Suprapubic skin (tissue), 4 donors: ENCODE data around the gene NAGLU. TPM values are rescaled to one million over a fixed set of nuclear protein-coding genes. Genes with fewer than 3 reads are reported as not detected.
A peak's percentile ranks its signal among the peaks of the same experiment; 100 is the strongest.

ENCODE experiments used
- DNase-seq, 2 donors: peaks; one replicate each; pipeline ENCODE4 v3.0.0-alpha.2; 2019; ENCODE audit warnings: low spot score in 2 of 2
- H3K27ac ChIP-seq: fragments of 200-600 bp; sonication (generic); one replicate; pipeline ENCODE4 v1.5.1; 2019
- H3K27me3 ChIP-seq: fragments of 200-600 bp; sonication (generic); one replicate; pipeline ENCODE4 v1.5.1; 2019
- H3K36me3 ChIP-seq: fragments of 200-600 bp; sonication (generic); one replicate; pipeline ENCODE4 v1.5.1; 2019
- H3K4me1 ChIP-seq: fragments of 200-600 bp; sonication (generic); one replicate; pipeline ENCODE4 v1.5.1; 2019
- H3K4me3 ChIP-seq: fragments of 200-600 bp; sonication (generic); one replicate; pipeline ENCODE4 v1.5.1; 2019; ENCODE audit warnings: mild to moderate bottlenecking
- H3K9me3 ChIP-seq: fragments of 200-600 bp; sonication (generic); one replicate; pipeline ENCODE4 v1.5.1; 2019
- EP300 ChIP-seq: sonication (generic); formaldehyde crosslinking; IDR thresholded peaks from one replicate; pipeline ENCODE4 v1.6.1; 2017; ENCODE audit warnings: antibody characterized with exemption
- POLR2A ChIP-seq, 2 donors: fragments of 450-650 bp; IDR thresholded peaks; one replicate each; pipeline ENCODE4 v1.6.1; 2017; ENCODE audit warnings: antibody characterized with exemption in 2 of 2, mild to moderate bottlenecking in 2 of 2, moderate library complexity in 2 of 2
- POLR2AphosphoS5 ChIP-seq, 3 donors: sonication (generic); formaldehyde crosslinking; IDR thresholded peaks; one replicate each; pipeline ENCODE4 v1.6.1; 2017; ENCODE audit warnings: antibody characterized with exemption in 3 of 3
- WGBS: methylation state at CpG from one replicate; pipeline ENCODE4 v1.1.5; 2018; 5-methylcytosine and 5-hydroxymethylcytosine counted together
- total RNA-seq, 4 donors: library from RNA; depleted of rRNA; stranded (reverse); fragments of >200 nt; gene quantifications; one replicate each; pipeline ENCODE4 v1.1.0, GENCODE V29; 2016
- TF ChIP-seq, protein P1 (sequence below), 2 donors: fragments of 200-600 bp in 1 of 2; fragments of 450-650 bp in 1 of 2; sonication (generic) in 1 of 2; IDR thresholded peaks; one replicate each; pipeline ENCODE4 v1.5.1; 2016 to 2019; ENCODE audit warnings: antibody characterized with exemption in 2 of 2, mild to moderate bottlenecking in 1 of 2, moderate library complexity in 1 of 2

NAGLU gene
- total RNA-seq, 4 donors from 2014 or later: 19.8 to 40.1 (median 30.4) TPM

DNA sequence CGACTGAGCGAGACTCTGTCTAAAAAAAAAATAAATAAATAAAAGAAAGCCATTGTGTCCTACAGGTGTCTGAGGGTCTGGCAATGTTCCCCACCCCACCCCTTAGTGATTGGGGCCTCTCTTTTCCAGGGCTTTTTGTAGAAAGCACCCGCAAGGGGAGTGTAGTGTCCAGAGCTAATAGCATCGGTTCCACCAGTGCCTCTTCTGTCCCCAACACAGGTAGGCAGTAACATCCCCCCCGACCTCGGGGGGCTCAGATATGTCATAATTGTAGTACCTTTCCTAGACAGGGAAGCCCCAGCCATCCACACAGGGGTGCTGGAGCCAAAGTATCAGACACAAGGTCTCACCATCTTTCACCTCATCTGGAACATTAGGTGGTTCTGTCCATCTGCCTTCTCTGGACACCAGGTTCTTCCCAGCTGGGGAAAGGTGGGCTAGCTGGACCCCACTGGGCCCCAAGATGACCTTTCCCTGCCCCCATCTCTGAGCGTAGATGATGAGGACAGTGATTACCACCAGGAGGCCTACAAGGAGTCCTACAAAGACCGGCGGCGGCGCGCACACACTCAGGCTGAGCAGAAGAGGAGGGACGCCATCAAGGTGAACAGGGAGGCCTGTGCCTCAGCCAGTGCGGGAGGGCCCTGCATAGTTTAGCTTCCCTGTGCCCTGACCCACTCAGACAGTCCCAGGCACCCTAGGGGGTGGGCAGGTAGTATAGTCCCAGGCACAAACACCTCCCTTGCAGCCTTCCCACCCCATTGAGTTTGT is 32.5 kb downstream of the NAGLU start:
- Histone ChIP-seq H3K9me3 (no peaks in the 10 kb centered on the region), H3K27ac (no peak overlapping the region), H3K4me1 (peaks cover 46% of the 10 kb centered on the region), H3K27me3 (no peaks in the 10 kb centered on the region), H3K4me3 (peak overlapping the region; percentile 85), H3K36me3 (peaks cover 72% of the 10 kb centered on the region)
- TF ChIP-seq, protein P1, sequence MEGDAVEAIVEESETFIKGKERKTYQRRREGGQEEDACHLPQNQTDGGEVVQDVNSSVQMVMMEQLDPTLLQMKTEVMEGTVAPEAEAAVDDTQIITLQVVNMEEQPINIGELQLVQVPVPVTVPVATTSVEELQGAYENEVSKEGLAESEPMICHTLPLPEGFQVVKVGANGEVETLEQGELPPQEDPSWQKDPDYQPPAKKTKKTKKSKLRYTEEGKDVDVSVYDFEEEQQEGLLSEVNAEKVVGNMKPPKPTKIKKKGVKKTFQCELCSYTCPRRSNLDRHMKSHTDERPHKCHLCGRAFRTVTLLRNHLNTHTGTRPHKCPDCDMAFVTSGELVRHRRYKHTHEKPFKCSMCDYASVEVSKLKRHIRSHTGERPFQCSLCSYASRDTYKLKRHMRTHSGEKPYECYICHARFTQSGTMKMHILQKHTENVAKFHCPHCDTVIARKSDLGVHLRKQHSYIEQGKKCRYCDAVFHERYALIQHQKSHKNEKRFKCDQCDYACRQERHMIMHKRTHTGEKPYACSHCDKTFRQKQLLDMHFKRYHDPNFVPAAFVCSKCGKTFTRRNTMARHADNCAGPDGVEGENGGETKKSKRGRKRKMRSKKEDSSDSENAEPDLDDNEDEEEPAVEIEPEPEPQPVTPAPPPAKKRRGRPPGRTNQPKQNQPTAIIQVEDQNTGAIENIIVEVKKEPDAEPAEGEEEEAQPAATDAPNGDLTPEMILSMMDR (IDR thresholded peaks at IDR 0.05): no peak
- TF ChIP-seq EP300 (no peak), POLR2A (IDR thresholded peaks at IDR 0.05) (no peak), POLR2AphosphoS5 (IDR thresholded peaks at IDR 0.05) (no peak)
- peak in 1 of 2 donors; percentile 61 for DNase-seq
- 92% methylated on average over 14 of the region's 14 CpGs for WGBS

DNA sequence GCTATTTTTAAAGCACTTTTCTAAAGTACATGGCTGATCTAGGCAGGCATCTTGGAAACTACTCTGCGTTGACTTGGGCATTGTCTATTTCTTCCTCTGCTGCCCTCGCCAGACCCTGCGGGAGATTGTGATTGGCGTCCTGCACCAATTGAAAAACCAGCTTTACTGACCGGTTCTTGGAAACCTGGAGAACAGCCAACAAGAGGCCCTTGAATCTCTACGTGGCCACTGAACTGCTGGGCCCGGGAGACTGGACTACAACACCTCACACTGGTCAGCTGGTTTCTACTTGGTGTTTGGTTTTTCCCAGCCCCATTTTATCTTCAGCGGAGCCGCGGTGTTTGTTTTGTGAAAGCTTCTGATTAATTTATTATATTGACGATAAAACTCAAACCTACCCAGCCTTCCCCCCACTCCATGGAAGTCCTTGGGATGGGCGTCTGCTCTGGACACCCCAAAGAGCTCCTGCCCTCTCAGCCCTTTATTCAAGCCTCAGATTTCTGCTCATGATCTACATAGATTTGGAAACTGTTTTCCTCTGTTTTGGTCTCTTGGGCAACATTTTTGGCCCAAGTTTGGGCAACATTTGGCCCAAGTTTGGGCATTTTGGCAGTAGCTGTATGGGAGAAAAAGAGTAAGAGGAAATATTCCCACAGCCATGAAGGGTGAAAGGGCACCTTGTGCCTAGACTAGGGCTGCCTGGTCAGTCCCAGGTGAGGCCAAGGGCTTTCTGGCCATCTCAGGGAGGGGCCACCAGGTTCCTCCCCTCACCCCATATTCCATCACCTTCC is 35.6 kb downstream of the NAGLU start:
- WGBS: 86% methylated on average over 12 of the region's 12 CpGs
- Histone ChIP-seq H3K4me1 (peaks cover 24% of the 10 kb centered on the region), H3K27me3 (no peaks in the 10 kb centered on the region), H3K9me3 (no peaks in the 10 kb centered on the region), H3K36me3 (peaks cover 68% of the 10 kb centered on the region), H3K27ac (no peak overlapping the region), H3K4me3 (no peak overlapping the region)
- no peak for DNase-seq
- TF ChIP-seq POLR2A (IDR thresholded peaks at IDR 0.05): no peak
- TF ChIP-seq, protein P1 (IDR thresholded peaks at IDR 0.05): no peak
- TF ChIP-seq EP300: no peak
- no peak for TF ChIP-seq POLR2AphosphoS5 (IDR thresholded peaks at IDR 0.05)

DNA sequence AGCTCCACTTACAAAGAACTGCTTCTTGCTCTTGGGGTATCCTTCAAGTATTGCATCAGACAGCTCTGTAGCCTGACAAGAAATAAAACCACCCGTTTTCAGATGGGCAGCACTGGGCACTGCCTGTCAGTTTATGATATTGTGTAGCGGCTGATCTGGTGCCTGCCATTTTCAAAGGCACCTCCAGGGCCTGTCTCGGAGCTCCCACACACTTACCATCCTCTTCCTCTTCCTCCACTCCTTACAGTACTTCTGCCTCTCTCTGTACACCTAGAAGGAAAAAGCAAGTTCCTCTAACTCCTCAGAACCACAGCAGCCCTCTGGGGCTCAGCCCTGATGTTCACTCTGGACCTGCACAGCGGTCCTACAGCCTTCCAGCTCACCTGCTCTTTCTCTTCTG is 37.1 kb downstream of the NAGLU start:
- Histone ChIP-seq H3K4me1 (peaks cover 21% of the 10 kb centered on the region), H3K27ac (no peak overlapping the region), H3K9me3 (no peaks in the 10 kb centered on the region), H3K36me3 (peaks cover 68% of the 10 kb centered on the region), H3K4me3 (no peak overlapping the region), H3K27me3 (no peaks in the 10 kb centered on the region)
- 82% methylated on average over 4 of the region's 4 CpGs for WGBS
- TF ChIP-seq POLR2AphosphoS5 (IDR thresholded peaks at IDR 0.05): no peak
- TF ChIP-seq, protein P1 (IDR thresholded peaks at IDR 0.05): no peak
- TF ChIP-seq EP300: no peak
- no peak for TF ChIP-seq POLR2A (IDR thresholded peaks at IDR 0.05)
- DNase-seq: no peak

DNA sequence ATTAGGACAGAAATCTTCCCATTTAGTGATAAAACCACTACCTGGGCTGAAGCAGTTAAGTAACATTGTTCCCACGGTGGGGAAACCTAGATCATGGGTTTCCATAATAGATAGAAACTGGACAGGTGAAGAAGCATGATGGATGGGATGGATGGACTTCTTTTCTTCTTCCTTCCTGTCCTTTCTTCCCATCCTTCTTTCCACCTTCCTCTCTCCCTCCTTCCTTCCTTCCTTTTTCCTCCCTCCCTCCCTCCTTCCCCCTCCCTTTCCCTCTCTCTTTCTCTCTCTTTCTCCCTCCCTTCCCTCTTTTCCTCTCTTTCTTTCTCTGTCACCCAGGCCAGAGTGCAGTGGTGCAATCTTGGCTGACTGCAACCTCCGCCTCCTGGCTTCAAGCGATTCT is 38.4 kb downstream of the NAGLU start:
- 82% methylated on average over 3 of the region's 3 CpGs for WGBS
- Histone ChIP-seq H3K27me3 (no peaks in the 10 kb centered on the region), H3K4me1 (peaks cover 20% of the 10 kb centered on the region), H3K4me3 (no peak overlapping the region), H3K36me3 (peaks cover 59% of the 10 kb centered on the region), H3K9me3 (no peaks in the 10 kb centered on the region), H3K27ac (no peak overlapping the region)
- TF ChIP-seq POLR2AphosphoS5 (IDR thresholded peaks at IDR 0.05): no peak
- TF ChIP-seq, protein P1 (IDR thresholded peaks at IDR 0.05): no peak
- TF ChIP-seq EP300: no peak
- TF ChIP-seq POLR2A (IDR thresholded peaks at IDR 0.05): no peak
- no peak for DNase-seq

DNA sequence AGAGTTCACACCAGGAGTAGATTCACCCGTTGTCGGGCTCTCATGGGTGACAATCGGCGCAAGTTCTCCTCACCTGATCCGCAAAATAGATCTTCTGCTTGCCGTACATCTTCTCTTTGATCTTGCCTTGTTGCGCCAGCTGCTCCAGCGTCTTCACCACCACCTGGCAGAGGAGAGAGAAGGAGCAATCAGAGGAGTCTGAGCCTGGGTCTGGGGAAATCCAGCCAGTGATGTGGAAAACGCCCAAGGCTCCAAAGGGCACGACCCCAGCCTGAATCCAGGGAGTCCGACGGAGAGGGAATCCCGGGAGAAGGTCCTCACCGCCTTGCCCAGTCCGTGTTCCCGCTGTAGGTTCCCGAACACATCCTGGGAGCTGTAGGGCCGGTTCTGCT is 41.1 kb downstream of the NAGLU start:
- WGBS: 6% methylated on average over 16 of the region's 18 CpGs
- no peaks in the 10 kb centered on the region for H3K27me3 ChIP-seq
- peaks cover 17% of the 10 kb centered on the region for H3K4me1 ChIP-seq
- no peaks in the 10 kb centered on the region for H3K9me3 ChIP-seq
- H3K27ac ChIP-seq: peak overlapping the region; percentile 81
- H3K36me3 ChIP-seq: peaks cover 57% of the 10 kb centered on the region
- no peak for TF ChIP-seq EP300
- no peak for TF ChIP-seq POLR2A (IDR thresholded peaks at IDR 0.05)
- TF ChIP-seq POLR2AphosphoS5 (IDR thresholded peaks at IDR 0.05): no peak
- TF ChIP-seq, protein P1 (IDR thresholded peaks at IDR 0.05): no peak
- no peak for DNase-seq
- H3K4me3 ChIP-seq: peak overlapping the region; percentile 61
